GM19395 (cell line): ENCODE data around the gene CDC42BPA.
"Not testable (repeated sequence)": the region's sequence is repeated elsewhere in the genome, so short reads cannot be mapped to it uniquely, and the experiment has no call there.

Experiments used
- ATAC-seq: cut with Tn5 transposase; IDR thresholded peaks from one replicate; pipeline ENCODE4 v1.9.1; 2021; ENCODE audit warnings: mild to moderate bottlenecking, moderate library complexity; ENCODE audit not compliant: unreplicated experiment

Gene CDC42BPA

GRCh38 chr1:227140376-227140775 is 177.9 kb downstream of the CDC42BPA start:
- no peak for ATAC-seq

- ATAC-seq = no peak
Measured at GRCh38 chr1:227136210-227136820, 182.0 kb downstream of the CDC42BPA start.

- ATAC-seq = no peak
Measured at GRCh38 chr1:227134686-227135314, 183.5 kb downstream of the CDC42BPA start.

- ATAC-seq = not testable (repeated sequence)
Measured at GRCh38 chr1:227132695-227133094, 185.6 kb downstream of the CDC42BPA start.

- no peak for ATAC-seq
Measured at GRCh38 chr1:227131193-227131592, 187.1 kb downstream of the CDC42BPA start.

GRCh38 chr1:227127891-227128290 is 190.4 kb downstream of the CDC42BPA start:
- ATAC-seq = no peak

GRCh38 chr1:227125929-227126545 is 192.3 kb downstream of the CDC42BPA start:
- no peak for ATAC-seq

GRCh38 chr1:227124473-227124872 is 193.8 kb downstream of the CDC42BPA start:
- ATAC-seq = no peak

GRCh38 chr1:227120826-227121225 is 197.5 kb downstream of the CDC42BPA start:
- ATAC-seq = no peak

GRCh38 chr1:227112538-227112937 is 205.8 kb downstream of the CDC42BPA start:
- ATAC-seq = no peak

- no peak for ATAC-seq
Measured at GRCh38 chr1:227111782-227112181, 206.5 kb downstream of the CDC42BPA start.

- not testable (repeated sequence) for ATAC-seq
Measured at GRCh38 chr1:227105291-227105690, 213.0 kb downstream of the CDC42BPA start.

GRCh38 chr1:227102056-227102455 is 216.2 kb downstream of the CDC42BPA start:
- no peak for ATAC-seq

GRCh38 chr1:227094249-227094966 is 223.9 kb downstream of the CDC42BPA start:
- no peak for ATAC-seq

- ATAC-seq = no peak
Measured at GRCh38 chr1:227093309-227093708, 225.0 kb downstream of the CDC42BPA start.

GRCh38 chr1:227092069-227092468 is 226.2 kb downstream of the CDC42BPA start:
- ATAC-seq = no peak

- ATAC-seq = no peak
Measured at GRCh38 chr1:227086636-227087035, 231.7 kb downstream of the CDC42BPA start.

- ATAC-seq = no peak
Measured at GRCh38 chr1:227082999-227083746, 235.1 kb downstream of the CDC42BPA start.

GRCh38 chr1:227077783-227078182 is 240.5 kb downstream of the CDC42BPA start:
- no peak for ATAC-seq

GRCh38 chr1:227073786-227074185 is 244.5 kb downstream of the CDC42BPA start:
- ATAC-seq = no peak

GRCh38 chr1:227072991-227073390 is 245.3 kb downstream of the CDC42BPA start:
- peak; percentile 73 for ATAC-seq
